ENCODE data around the gene BTAF1. TPM values are rescaled to one million over a fixed set of nuclear protein-coding genes. Genes with fewer than 3 reads are reported as not detected.

The BTAF1 gene
- total RNA-seq, 1 experiment from 2014 or later: 33.8 TPM

- H3K27me3 ChIP-seq (ENCODE audit: control insufficient read depth, insufficient read depth, low read length): no peaks in the 10 kb centered on the region
- no peaks in the 10 kb centered on the region; the same call in 1 of the 2 replicates for H3K36me3 ChIP-seq (ENCODE audit: control insufficient read depth, insufficient read depth, low read length)
- H3K4me3 ChIP-seq (ENCODE audit: low read depth in 2 of 2, low read length in 2 of 2): no peak overlapping the region
- H3K4me1 ChIP-seq (ENCODE audit: control insufficient read depth, insufficient read depth, low read length): no peaks in the 10 kb centered on the region
- intact Hi-C loops (cut with micrococcal nuclease; ENCODE audit: unreplicated experiment) (no loop called here), in situ Hi-C loops (cut with HindIII; ENCODE audit: low pct_unique_long_range_greater_than_20kb, low sequenced_read_pairs) (no loop called here)
- no peak overlapping the region for H3K27ac ChIP-seq (ENCODE audit: low read length)
- DNase-seq (ENCODE audit: low read depth, low spot score) (no peak), ATAC-seq (no peak)
- no peaks in the 10 kb centered on the region for H3K9me3 ChIP-seq (ENCODE audit: control insufficient read depth, insufficient read depth, low read depth, low read length)
- POLR2A ChIA-PET: interaction anchor here (0.7 kb wide), 1 partner anchor 243 kb away, joined by 5 read pairs; no protein-coding TSS in a partner anchor
- CTCF ChIA-PET: no interaction called here
- TF ChIP-seq, protein P1, sequence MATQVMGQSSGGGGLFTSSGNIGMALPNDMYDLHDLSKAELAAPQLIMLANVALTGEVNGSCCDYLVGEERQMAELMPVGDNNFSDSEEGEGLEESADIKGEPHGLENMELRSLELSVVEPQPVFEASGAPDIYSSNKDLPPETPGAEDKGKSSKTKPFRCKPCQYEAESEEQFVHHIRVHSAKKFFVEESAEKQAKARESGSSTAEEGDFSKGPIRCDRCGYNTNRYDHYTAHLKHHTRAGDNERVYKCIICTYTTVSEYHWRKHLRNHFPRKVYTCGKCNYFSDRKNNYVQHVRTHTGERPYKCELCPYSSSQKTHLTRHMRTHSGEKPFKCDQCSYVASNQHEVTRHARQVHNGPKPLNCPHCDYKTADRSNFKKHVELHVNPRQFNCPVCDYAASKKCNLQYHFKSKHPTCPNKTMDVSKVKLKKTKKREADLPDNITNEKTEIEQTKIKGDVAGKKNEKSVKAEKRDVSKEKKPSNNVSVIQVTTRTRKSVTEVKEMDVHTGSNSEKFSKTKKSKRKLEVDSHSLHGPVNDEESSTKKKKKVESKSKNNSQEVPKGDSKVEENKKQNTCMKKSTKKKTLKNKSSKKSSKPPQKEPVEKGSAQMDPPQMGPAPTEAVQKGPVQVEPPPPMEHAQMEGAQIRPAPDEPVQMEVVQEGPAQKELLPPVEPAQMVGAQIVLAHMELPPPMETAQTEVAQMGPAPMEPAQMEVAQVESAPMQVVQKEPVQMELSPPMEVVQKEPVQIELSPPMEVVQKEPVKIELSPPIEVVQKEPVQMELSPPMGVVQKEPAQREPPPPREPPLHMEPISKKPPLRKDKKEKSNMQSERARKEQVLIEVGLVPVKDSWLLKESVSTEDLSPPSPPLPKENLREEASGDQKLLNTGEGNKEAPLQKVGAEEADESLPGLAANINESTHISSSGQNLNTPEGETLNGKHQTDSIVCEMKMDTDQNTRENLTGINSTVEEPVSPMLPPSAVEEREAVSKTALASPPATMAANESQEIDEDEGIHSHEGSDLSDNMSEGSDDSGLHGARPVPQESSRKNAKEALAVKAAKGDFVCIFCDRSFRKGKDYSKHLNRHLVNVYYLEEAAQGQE (IDR thresholded peaks at IDR 0.05; ENCODE audit: insufficient read depth in 1 of 2, low read depth in 2 of 2, low read length in 1 of 2): no peak
- TF ChIP-seq CTCF (IDR thresholded peaks at IDR 0.05) (no peak), POLR2AphosphoS5 (IDR thresholded peaks at IDR 0.05; ENCODE audit: low read depth, low read length) (no peak), TCF7L2 (IDR thresholded peaks at IDR 0.05; ENCODE audit: low read depth, low read length) (no peak), SIN3A (IDR thresholded peaks at IDR 0.05; ENCODE audit: borderline replicate concordance, insufficient read depth, low read depth, low read length) (no peak)
- BruUV-seq (replicated peaks): no TSS peak
Observed at GRCh38 chr10:92054807-92055206, 131.2 kb downstream of the BTAF1 start.

GRCh38 chr10:92062273-92062672, 138.7 kb downstream of the BTAF1 start:
- intact Hi-C loops (cut with micrococcal nuclease; ENCODE audit: unreplicated experiment): no loop called here
- H3K9me3 ChIP-seq (ENCODE audit: control insufficient read depth, insufficient read depth, low read depth, low read length): no peaks in the 10 kb centered on the region
- TF ChIP-seq POLR2AphosphoS5 (IDR thresholded peaks at IDR 0.05; ENCODE audit: low read depth, low read length) (no peak), CTCF (IDR thresholded peaks at IDR 0.05) (no peak), SIN3A (IDR thresholded peaks at IDR 0.05; ENCODE audit: borderline replicate concordance, insufficient read depth, low read depth, low read length) (no peak), TCF7L2 (IDR thresholded peaks at IDR 0.05; ENCODE audit: low read depth, low read length) (no peak)
- TF ChIP-seq, protein P1 (IDR thresholded peaks at IDR 0.05; ENCODE audit: insufficient read depth in 1 of 2, low read depth in 2 of 2, low read length in 1 of 2): no peak
- no TSS peak for BruUV-seq (replicated peaks)
- no peak overlapping the region for H3K4me3 ChIP-seq (ENCODE audit: low read depth in 2 of 2, low read length in 2 of 2)
- ATAC-seq (no peak), DNase-seq (ENCODE audit: low read depth, low spot score) (no peak)
- CTCF ChIA-PET: no interaction called here
- no peaks in the 10 kb centered on the region for H3K27me3 ChIP-seq (ENCODE audit: control insufficient read depth, insufficient read depth, low read length)
- no peaks in the 10 kb centered on the region for H3K4me1 ChIP-seq (ENCODE audit: control insufficient read depth, insufficient read depth, low read length)
- POLR2A ChIA-PET: no interaction called here
- no peak overlapping the region for H3K27ac ChIP-seq (ENCODE audit: low read length)
- H3K36me3 ChIP-seq (ENCODE audit: control insufficient read depth, insufficient read depth, low read length): no peaks in the 10 kb centered on the region
- in situ Hi-C loops (cut with HindIII; ENCODE audit: low pct_unique_long_range_greater_than_20kb, low sequenced_read_pairs): no loop called here

Data from Panc1 (cell line).